OCI-LY1 (cell line): ENCODE data around the gene DIPK1C.

ENCODE experiments used
- H2AFZ ChIP-seq: fragments of 200-600 bp; sonication (generic), shearing (Covaris generic); 2 replicates; pipeline ENCODE4 v1.6.0; 2014; ENCODE audit warnings: antibody characterized with exemption, mild to moderate bottlenecking, low read length
- H3F3A ChIP-seq: fragments of 200-600 bp; sonication (generic), shearing (Covaris generic); 2 replicates; pipeline ENCODE4 v1.6.0; 2014; ENCODE audit warnings: mild to moderate bottlenecking, antibody characterized with exemption, low read length, moderate library complexity; ENCODE audit not compliant: insufficient read depth
- H3K27ac ChIP-seq: fragments of 200-600 bp; sonication (generic); 2 replicates; pipeline ENCODE4 v1.5.1; 2014; ENCODE audit warnings: low read length, mixed run types, mild to moderate bottlenecking, low read depth; ENCODE audit not compliant: poor library complexity, severe bottlenecking
- H3K27me3 ChIP-seq: fragments of 200-600 bp; sonication (generic); 2 replicates; pipeline ENCODE4 v1.6.0; 2014; ENCODE audit warnings: antibody characterized with exemption, mild to moderate bottlenecking, low read length, moderate library complexity; ENCODE audit not compliant: insufficient read depth
- H3K36me3 ChIP-seq: fragments of 200-600 bp; sonication (generic); 2 replicates; pipeline ENCODE4 v1.6.1; 2014; ENCODE audit warnings: mild to moderate bottlenecking, antibody characterized with exemption, low read length, moderate library complexity, mixed read lengths; ENCODE audit not compliant: insufficient read depth
- H3K4me1 ChIP-seq: fragments of 200-600 bp; sonication (generic); 2 replicates; pipeline ENCODE4 v1.5.1; 2014; ENCODE audit warnings: mild to moderate bottlenecking, low read length, moderate library complexity; ENCODE audit not compliant: insufficient read depth, severe bottlenecking
- H3K4me2 ChIP-seq: fragments of 200-600 bp; sonication (generic), shearing (Covaris generic); 2 replicates; pipeline ENCODE4 v1.6.1; 2014; ENCODE audit warnings: low read length
- H3K4me3 ChIP-seq: fragments of 200-600 bp; sonication (generic); 2 replicates; pipeline ENCODE4 v1.5.1; 2014; ENCODE audit warnings: low read length, low read depth, mild to moderate bottlenecking, mixed read lengths; ENCODE audit not compliant: poor library complexity, severe bottlenecking
- H3K79me2 ChIP-seq: fragments of 200-600 bp; shearing (Covaris generic); 2 replicates; pipeline ENCODE4 v1.6.1; 2016; ENCODE audit warnings: mixed run types, low read length, mixed read lengths; ENCODE audit not compliant: insufficient read depth
- H3K9ac ChIP-seq: fragments of 200-600 bp; sonication (generic), shearing (Covaris generic); 2 replicates; pipeline ENCODE4 v1.6.1; 2014; ENCODE audit warnings: mild to moderate bottlenecking, low read length, mixed read lengths
- H3K9me2 ChIP-seq: fragments of 200-600 bp; sonication (generic), shearing (Covaris generic); 2 replicates; pipeline ENCODE4 v1.6.1; 2014; ENCODE audit warnings: low read depth, mild to moderate bottlenecking, low read length, mixed read lengths
- H3K9me3 ChIP-seq: fragments of 200-600 bp; shearing (Covaris generic); 2 replicates; pipeline ENCODE4 v1.6.1; 2014; ENCODE audit warnings: low read length, mixed read lengths
- H4K20me1 ChIP-seq: fragments of 200-600 bp; sonication (generic), shearing (Covaris generic); 2 replicates; pipeline ENCODE4 v1.6.0; 2016; ENCODE audit warnings: mild to moderate bottlenecking, low read length; ENCODE audit not compliant: insufficient read depth
- EZH2 ChIP-seq: fragments of 200-600 bp; sonication (generic), shearing (Covaris generic); IDR thresholded peaks from 2 replicates; pipeline ENCODE4 v1.8.0; 2017; ENCODE audit warnings: borderline replicate concordance, mixed run types, mild to moderate bottlenecking, antibody characterized with exemption, low read length, moderate library complexity, mixed read lengths
- TF ChIP-seq, protein P1 (sequence below): fragments of 200-600 bp; sonication (generic), shearing (Covaris generic); IDR thresholded peaks from 2 replicates; pipeline ENCODE4 v1.5.1; 2017; ENCODE audit warnings: mild to moderate bottlenecking, antibody characterized with exemption, low read length, moderate library complexity, mixed read lengths

DIPK1C gene

DNA sequence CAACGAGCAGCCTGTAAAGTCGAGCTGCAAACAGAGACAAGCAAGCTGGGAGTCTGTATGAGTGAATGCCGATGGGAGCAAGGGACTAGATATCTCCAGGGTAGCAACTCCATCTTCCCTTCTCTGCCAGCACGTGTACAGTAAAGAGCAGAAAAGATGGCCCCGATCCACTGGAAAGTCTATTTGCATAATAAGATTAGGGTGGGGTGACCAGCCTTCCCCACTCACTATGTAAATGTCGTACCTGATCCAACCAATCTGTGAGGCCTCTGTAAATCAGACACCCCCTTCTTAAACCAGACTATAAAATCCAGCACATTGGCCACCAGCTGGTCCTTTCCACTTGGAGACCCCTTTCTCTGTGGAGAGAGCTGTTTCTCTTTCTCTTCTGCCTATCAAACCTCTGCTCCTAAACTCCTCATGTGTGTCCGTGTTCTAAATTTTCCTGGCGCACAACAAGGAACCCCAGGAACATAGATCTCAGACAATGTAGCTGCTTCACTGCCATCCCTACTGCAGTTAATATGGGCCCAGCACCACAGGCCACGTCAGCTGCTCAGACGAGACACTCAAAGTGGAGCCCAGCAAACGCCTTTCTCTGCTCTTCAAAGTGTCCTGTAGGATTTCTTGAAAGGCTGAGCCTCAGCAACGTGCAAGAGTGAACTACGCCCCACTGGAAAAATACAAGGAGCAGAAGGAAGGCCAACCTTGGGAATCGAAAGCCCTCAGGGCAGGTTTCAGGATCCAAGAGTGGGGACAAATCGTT lies 26.1 kb downstream of the DIPK1C start:
- Histone ChIP-seq H2AFZ (no peak overlapping the region), H3K79me2 (no peaks in the 10 kb centered on the region), H3K27me3 (0 out of 2 replicates have a peak, but pooled peaks cover 6% of the 10 kb centered on the region), H3F3A (no peaks in the 10 kb centered on the region), H3K9me3 (no peaks in the 10 kb centered on the region), H4K20me1 (no peaks in the 10 kb centered on the region), H3K9me2 (no peaks in the 10 kb centered on the region), H3K9ac (no peak overlapping the region), H3K27ac (no peak overlapping the region), H3K4me1 (no peaks in the 10 kb centered on the region), H3K4me2 (no peak overlapping the region), H3K36me3 (no peaks in the 10 kb centered on the region), H3K4me3 (no peak overlapping the region)
- TF ChIP-seq, protein P1, sequence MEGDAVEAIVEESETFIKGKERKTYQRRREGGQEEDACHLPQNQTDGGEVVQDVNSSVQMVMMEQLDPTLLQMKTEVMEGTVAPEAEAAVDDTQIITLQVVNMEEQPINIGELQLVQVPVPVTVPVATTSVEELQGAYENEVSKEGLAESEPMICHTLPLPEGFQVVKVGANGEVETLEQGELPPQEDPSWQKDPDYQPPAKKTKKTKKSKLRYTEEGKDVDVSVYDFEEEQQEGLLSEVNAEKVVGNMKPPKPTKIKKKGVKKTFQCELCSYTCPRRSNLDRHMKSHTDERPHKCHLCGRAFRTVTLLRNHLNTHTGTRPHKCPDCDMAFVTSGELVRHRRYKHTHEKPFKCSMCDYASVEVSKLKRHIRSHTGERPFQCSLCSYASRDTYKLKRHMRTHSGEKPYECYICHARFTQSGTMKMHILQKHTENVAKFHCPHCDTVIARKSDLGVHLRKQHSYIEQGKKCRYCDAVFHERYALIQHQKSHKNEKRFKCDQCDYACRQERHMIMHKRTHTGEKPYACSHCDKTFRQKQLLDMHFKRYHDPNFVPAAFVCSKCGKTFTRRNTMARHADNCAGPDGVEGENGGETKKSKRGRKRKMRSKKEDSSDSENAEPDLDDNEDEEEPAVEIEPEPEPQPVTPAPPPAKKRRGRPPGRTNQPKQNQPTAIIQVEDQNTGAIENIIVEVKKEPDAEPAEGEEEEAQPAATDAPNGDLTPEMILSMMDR = no peak
- no peak for TF ChIP-seq EZH2

DNA sequence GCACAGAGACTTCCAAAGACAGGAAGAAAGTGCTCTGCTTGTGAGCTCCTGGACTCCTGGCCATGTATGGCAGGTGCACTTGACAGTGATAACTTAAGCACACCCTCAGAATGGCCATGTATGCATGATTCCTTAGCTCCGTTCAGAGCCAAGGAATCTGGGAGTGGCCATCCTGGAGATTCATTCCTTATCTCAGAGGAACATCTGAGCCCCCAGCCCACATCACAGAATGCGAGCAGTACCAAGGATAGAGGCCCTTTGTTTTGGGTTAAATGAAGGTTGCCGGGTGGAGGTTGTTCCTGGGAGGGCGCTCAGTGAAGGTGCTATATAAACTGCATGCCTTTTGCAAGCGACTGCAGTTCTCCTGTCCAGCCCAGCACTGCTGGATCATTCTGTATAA lies 26.9 kb downstream of the DIPK1C start:
- H3K4me3 ChIP-seq = no peak overlapping the region
- TF ChIP-seq, protein P1 = no peak
- no peak for TF ChIP-seq EZH2
- H3F3A ChIP-seq = no peaks in the 10 kb centered on the region
- no peaks in the 10 kb centered on the region for H3K36me3 ChIP-seq
- no peaks in the 10 kb centered on the region for H4K20me1 ChIP-seq
- no peaks in the 10 kb centered on the region for H3K79me2 ChIP-seq
- H3K9me2 ChIP-seq = no peaks in the 10 kb centered on the region
- H3K9me3 ChIP-seq = no peaks in the 10 kb centered on the region
- no peak overlapping the region for H3K4me2 ChIP-seq
- H2AFZ ChIP-seq = no peak overlapping the region
- H3K27me3 ChIP-seq = 0 out of 2 replicates have a peak, but pooled peaks cover 6% of the 10 kb centered on the region
- no peaks in the 10 kb centered on the region for H3K4me1 ChIP-seq
- no peak overlapping the region for H3K9ac ChIP-seq
- no peak overlapping the region for H3K27ac ChIP-seq

DNA sequence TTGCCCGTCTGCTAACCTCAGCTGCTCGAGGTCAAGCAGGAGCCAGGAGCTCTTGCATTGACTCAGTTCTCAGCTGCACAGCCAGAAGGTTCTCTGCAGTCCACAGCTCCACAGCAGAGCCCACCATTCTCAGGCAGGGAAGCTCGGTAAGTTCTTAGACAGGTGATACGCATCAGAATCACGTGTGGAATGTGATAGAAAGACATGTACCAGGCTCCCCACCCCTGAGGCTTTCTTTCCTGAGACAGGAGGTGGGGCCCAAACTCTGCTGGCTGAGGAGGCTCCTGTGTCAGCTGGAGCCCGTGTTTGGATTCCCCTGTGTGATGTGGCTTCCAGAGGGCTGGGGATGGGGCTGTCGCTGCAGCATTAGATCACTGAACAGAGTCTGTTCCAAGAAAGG lies 28.0 kb downstream of the DIPK1C start:
- Histone ChIP-seq H3F3A (no peaks in the 10 kb centered on the region), H2AFZ (no peak overlapping the region), H3K27me3 (0 out of 2 replicates have a peak, but pooled peaks cover 6% of the 10 kb centered on the region), H3K79me2 (no peaks in the 10 kb centered on the region), H3K9me2 (no peaks in the 10 kb centered on the region), H4K20me1 (no peaks in the 10 kb centered on the region), H3K4me3 (no peak overlapping the region), H3K36me3 (no peaks in the 10 kb centered on the region), H3K9me3 (no peaks in the 10 kb centered on the region), H3K9ac (no peak overlapping the region), H3K4me2 (no peak overlapping the region), H3K27ac (no peak overlapping the region), H3K4me1 (no peaks in the 10 kb centered on the region)
- TF ChIP-seq, protein P1 = no peak
- TF ChIP-seq EZH2 = no peak
